Cardiac fibroblast (primary cell): Measurements from ENCODE around the gene SPEG.

ENCODE experiments used
- DNase-seq, 2 donors: peaks; one replicate each; pipeline versions ENCODE4 v3.0.0 to v3.0.0-alpha.2; 2010; ENCODE audit warnings: low read depth in 2 of 2
- H3K4me3 ChIP-seq, 2 donors: replicated peaks in 1 of 2; 1 replicate in 1 of 2; 2 replicates in 1 of 2; pipeline ENCODE4 v1.5.1; 2011; ENCODE audit warnings: low read depth in 2 of 2, low read length in 2 of 2, mild to moderate bottlenecking in 2 of 2, moderate library complexity in 1 of 2
- TF ChIP-seq, protein P1 (sequence below): IDR thresholded peaks from one replicate; pipeline ENCODE4 v1.5.1; 2011; ENCODE audit warnings: low read depth, mild to moderate bottlenecking, low read length, inconsistent platforms

SPEG gene

DNA sequence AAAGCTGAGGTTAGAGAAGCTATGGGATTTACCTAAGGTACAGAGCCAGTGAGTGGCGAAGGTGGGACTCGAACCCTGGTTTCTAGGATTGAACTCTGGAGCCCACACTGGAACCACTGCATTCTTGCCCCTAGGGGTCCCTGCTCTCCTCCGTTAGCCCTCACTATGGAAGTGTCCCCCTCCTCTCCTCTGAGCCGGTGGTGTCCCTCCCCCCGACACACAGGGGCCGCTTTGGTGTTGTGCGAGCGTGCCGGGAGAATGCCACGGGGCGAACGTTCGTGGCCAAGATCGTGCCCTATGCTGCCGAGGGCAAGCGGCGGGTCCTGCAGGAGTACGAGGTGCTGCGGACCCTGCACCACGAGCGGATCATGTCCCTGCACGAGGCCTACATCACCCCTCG lies 55.5 kb downstream of the SPEG start:
- H3K4me3 ChIP-seq = no peak overlapping the region
- DNase-seq = no peak
- TF ChIP-seq, protein P1, sequence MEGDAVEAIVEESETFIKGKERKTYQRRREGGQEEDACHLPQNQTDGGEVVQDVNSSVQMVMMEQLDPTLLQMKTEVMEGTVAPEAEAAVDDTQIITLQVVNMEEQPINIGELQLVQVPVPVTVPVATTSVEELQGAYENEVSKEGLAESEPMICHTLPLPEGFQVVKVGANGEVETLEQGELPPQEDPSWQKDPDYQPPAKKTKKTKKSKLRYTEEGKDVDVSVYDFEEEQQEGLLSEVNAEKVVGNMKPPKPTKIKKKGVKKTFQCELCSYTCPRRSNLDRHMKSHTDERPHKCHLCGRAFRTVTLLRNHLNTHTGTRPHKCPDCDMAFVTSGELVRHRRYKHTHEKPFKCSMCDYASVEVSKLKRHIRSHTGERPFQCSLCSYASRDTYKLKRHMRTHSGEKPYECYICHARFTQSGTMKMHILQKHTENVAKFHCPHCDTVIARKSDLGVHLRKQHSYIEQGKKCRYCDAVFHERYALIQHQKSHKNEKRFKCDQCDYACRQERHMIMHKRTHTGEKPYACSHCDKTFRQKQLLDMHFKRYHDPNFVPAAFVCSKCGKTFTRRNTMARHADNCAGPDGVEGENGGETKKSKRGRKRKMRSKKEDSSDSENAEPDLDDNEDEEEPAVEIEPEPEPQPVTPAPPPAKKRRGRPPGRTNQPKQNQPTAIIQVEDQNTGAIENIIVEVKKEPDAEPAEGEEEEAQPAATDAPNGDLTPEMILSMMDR = no peak

DNA sequence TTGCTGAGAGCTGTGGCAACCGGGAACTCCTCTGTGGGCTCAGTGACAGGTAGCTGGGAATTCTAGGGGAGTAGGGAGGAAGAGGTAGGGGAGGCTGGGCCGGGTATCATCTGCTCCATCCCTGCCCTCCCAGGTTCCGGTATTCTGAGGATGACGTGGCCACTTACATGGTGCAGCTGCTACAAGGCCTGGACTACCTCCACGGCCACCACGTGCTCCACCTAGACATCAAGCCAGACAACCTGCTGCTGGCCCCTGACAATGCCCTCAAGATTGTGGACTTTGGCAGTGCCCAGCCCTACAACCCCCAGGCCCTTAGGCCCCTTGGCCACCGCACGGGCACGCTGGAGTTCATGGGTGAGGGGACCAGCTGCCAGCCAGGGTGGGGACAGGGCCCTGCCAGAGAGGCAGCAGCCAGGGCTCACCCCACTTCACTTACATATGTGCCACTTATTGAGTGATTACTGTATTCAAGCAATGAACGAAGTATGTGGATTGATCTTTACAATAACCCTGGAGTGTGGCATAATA lies 56.0 kb downstream of the SPEG start:
- TF ChIP-seq, protein P1 = no peak
- no peak for DNase-seq
- no peak overlapping the region for H3K4me3 ChIP-seq

DNA sequence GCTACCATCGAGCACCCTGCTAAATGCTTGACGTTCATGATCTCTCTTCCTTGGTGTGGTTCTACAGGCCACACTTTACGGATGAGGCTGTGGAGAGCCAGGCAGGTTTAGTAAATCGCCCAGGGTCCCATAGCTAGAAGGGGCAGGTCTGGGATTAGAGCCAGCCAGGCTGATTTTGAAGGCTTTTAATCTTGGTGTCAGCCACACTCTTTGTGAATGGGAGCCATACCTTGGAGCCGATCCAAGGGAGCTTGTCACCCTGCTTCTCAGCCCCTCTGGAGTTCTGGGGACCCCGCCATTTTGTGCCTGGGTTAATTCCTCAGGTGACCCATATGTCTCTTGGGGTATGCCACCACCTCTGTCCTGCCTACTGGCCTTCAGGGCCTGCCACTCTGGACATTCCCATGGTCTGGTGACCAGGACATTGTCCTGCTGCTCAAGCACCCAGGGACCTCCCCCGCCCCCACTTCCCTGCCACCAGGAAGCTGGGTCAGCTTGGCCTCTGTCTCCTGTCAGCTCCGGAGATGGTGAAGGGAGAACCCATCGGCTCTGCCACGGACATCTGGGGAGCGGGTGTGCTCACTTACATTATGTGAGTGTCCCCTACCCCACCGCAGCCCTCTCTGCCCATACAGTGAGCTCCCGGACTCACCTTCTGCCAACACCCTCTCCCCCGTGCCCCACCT lies 56.8 kb downstream of the SPEG start:
- no peak for DNase-seq
- no peak overlapping the region for H3K4me3 ChIP-seq
- TF ChIP-seq, protein P1 = no peak

- TF ChIP-seq, protein P1 = no peak
- no peak overlapping the region for H3K4me3 ChIP-seq
- no peak for DNase-seq
Measured at GRCh38 chr2:219492575-219492974, 57.9 kb downstream of the SPEG start.

DNA sequence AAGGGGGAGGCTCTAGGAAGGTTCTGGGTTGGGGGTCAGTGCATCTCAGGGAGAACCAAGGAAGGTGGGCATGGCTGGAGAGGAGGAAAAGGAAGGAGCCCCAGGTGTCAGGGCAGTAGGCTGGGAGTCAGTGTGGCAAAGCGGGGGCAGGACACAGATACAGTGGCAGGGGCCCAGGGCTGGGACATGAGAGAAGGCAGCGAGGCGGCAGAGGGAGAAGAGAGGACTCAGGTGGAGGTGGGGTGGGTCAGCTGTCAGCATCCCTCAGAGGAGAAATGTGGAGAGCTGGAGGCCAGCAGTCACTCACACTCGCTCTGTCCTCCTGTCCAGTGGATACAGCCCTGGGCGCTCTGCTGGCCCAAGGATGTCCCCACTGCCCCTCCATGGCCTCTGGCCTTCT lies 58.4 kb downstream of the SPEG start:
- no peak overlapping the region for H3K4me3 ChIP-seq
- TF ChIP-seq, protein P1 = no peak
- DNase-seq = no peak

DNA sequence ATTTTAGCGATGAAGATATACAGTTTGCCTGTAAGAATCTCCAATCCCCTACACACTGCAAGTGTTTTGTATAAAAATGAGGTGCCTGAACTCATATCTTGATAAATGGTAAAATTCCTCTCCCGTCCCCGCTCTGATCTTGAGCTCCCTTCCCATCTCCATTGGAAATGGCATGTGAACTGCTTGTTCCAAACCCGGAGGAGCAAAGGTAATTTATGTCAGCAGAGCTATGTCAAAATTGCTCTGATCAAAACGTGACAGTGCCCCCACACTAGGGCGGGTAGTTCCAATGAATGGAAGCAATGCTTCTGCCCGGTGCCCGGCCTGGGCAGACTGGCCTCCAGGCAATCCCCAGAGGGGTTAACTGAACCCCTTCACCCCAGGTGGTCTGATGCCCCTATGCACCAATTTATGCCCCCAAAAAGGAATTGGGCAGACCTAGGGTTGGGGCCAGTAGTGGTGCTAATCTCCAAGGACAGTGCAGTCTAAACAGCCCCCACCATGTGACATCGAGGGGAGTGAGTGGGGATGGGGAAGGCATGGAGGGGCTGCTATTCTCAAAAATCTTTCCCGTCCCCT lies 60.4 kb downstream of the SPEG start:
- no peak overlapping the region for H3K4me3 ChIP-seq
- DNase-seq = no peak
- TF ChIP-seq, protein P1 = no peak
